ENCODE results near the gene MCF2L.

MCF2L gene

GRCh38 chr13:112953591-112954487, 15.2 kb upstream of the MCF2L start:
- no peak overlapping the region for H2AFZ ChIP-seq (ENCODE audit: low read depth, low read length)
- no peak overlapping the region for H3K4ac ChIP-seq (ENCODE audit: low read depth in 1 of 2, low read length in 2 of 2)
- H4K8ac ChIP-seq (ENCODE audit: low read length): no peak overlapping the region
- H3K14ac ChIP-seq (ENCODE audit: low read length in 2 of 2): peak overlapping the region in 1 of 2 experiments; percentile 4
- no peaks in the 10 kb centered on the region for H3K36me3 ChIP-seq (ENCODE audit: control insufficient read depth in 1 of 2, insufficient read depth in 2 of 2, low read depth in 1 of 2, low read length in 2 of 2)
- 77% methylated on average over 14 of the region's 17 CpGs for WGBS
- H3K4me3 ChIP-seq (ENCODE audit: insufficient read depth in 1 of 2, low read depth in 1 of 2, low read length in 2 of 2): no peak overlapping the region
- H3K27me3 ChIP-seq (ENCODE audit: control insufficient read depth in 1 of 2, insufficient read depth in 1 of 2, low read length in 2 of 2): peaks cover 71 to 98% of the 10 kb centered on the region in 2 experiments
- DNase-seq: no peak
- no peak overlapping the region for H2BK15ac ChIP-seq (ENCODE audit: low read depth, poor library complexity, severe bottlenecking)
- H3K79me1 ChIP-seq (replicated peaks; ENCODE audit: low read length, poor library complexity, severe bottlenecking): no peaks in the 10 kb centered on the region
- H3K23ac ChIP-seq (ENCODE audit: low read length in 2 of 2): no peak overlapping the region
- no peak overlapping the region for H3K9ac ChIP-seq (ENCODE audit: low read length)
- H3K27ac ChIP-seq (ENCODE audit: low read length, poor library complexity, severe bottlenecking): no peak overlapping the region
- H3K4me1 ChIP-seq (ENCODE audit: control insufficient read depth, insufficient read depth, low read depth, low read length): peaks cover 10% of the 10 kb centered on the region
- H2BK5ac ChIP-seq (ENCODE audit: low read depth, low read length, poor library complexity, severe bottlenecking): no peak overlapping the region
- H3K4me2 ChIP-seq (ENCODE audit: low read length, poor library complexity, severe bottlenecking): no peak overlapping the region
- no peak overlapping the region for H2BK12ac ChIP-seq (ENCODE audit: low read length in 2 of 2)
- H3K18ac ChIP-seq (ENCODE audit: low read depth in 1 of 2, low read length in 2 of 2): no peak overlapping the region
- H2AK5ac ChIP-seq (ENCODE audit: low read length, severe bottlenecking): no peak overlapping the region
- H2BK120ac ChIP-seq (ENCODE audit: low read depth, low read length): no peak overlapping the region
- no peak overlapping the region for H4K91ac ChIP-seq (ENCODE audit: low read length)
- H3K9me3 ChIP-seq (ENCODE audit: control insufficient read depth, low read length): no peaks in the 10 kb centered on the region

- no peak overlapping the region for H3K23ac ChIP-seq (ENCODE audit: low read length in 2 of 2)
- 77% methylated on average over 13 of the region's 13 CpGs for WGBS
- no peak for DNase-seq
Observed at GRCh38 chr13:112954488-112955270, 14.3 kb upstream of the MCF2L start.

GRCh38 chr13:112955271-112955937, 13.6 kb upstream of the MCF2L start:
- no peak overlapping the region for H2BK120ac ChIP-seq (ENCODE audit: low read depth, low read length)
- H2BK15ac ChIP-seq (ENCODE audit: low read depth, poor library complexity, severe bottlenecking): no peak overlapping the region
- WGBS: 80% methylated on average over 15 of the region's 15 CpGs
- no peak overlapping the region for H4K8ac ChIP-seq (ENCODE audit: low read length)
- no peaks in the 10 kb centered on the region for H3K79me1 ChIP-seq (replicated peaks; ENCODE audit: low read length, poor library complexity, severe bottlenecking)
- H3K4me1 ChIP-seq (ENCODE audit: control insufficient read depth, insufficient read depth, low read depth, low read length): peaks cover 11% of the 10 kb centered on the region
- peaks cover 84 to 98% of the 10 kb centered on the region in 2 experiments for H3K27me3 ChIP-seq (ENCODE audit: control insufficient read depth in 1 of 2, insufficient read depth in 1 of 2, low read length in 2 of 2)
- no peaks in the 10 kb centered on the region for H3K9me3 ChIP-seq (ENCODE audit: control insufficient read depth, low read length)
- H2BK12ac ChIP-seq (ENCODE audit: low read length in 2 of 2): no peak overlapping the region
- no peak overlapping the region for H3K18ac ChIP-seq (ENCODE audit: low read depth in 1 of 2, low read length in 2 of 2)
- no peak overlapping the region for H3K23ac ChIP-seq (ENCODE audit: low read length in 2 of 2)
- no peak for DNase-seq
- H2BK5ac ChIP-seq (ENCODE audit: low read depth, low read length, poor library complexity, severe bottlenecking): no peak overlapping the region
- H3K27ac ChIP-seq (ENCODE audit: low read length, poor library complexity, severe bottlenecking): no peak overlapping the region
- no peak overlapping the region for H2AK5ac ChIP-seq (ENCODE audit: low read length, severe bottlenecking)
- H3K9ac ChIP-seq (ENCODE audit: low read length): no peak overlapping the region
- H3K4me2 ChIP-seq (ENCODE audit: low read length, poor library complexity, severe bottlenecking): no peak overlapping the region
- no peak overlapping the region for H3K14ac ChIP-seq (ENCODE audit: low read length in 2 of 2)
- H3K4me3 ChIP-seq (ENCODE audit: insufficient read depth in 1 of 2, low read depth in 1 of 2, low read length in 2 of 2): no peak overlapping the region
- no peak overlapping the region for H2AFZ ChIP-seq (ENCODE audit: low read depth, low read length)
- no peak overlapping the region for H4K91ac ChIP-seq (ENCODE audit: low read length)
- H3K4ac ChIP-seq (ENCODE audit: low read depth in 1 of 2, low read length in 2 of 2): no peak overlapping the region
- no peaks in the 10 kb centered on the region for H3K36me3 ChIP-seq (ENCODE audit: control insufficient read depth in 1 of 2, insufficient read depth in 2 of 2, low read depth in 1 of 2, low read length in 2 of 2)

More at GRCh38 chr13:112954488-112955270, 14.3 kb upstream of the MCF2L start:
- no peak overlapping the region for H2BK5ac ChIP-seq (ENCODE audit: low read depth, low read length, poor library complexity, severe bottlenecking)
- no peak overlapping the region for H3K27ac ChIP-seq (ENCODE audit: low read length, poor library complexity, severe bottlenecking)
- H2BK12ac ChIP-seq (ENCODE audit: low read length in 2 of 2): no peak overlapping the region
- H2BK15ac ChIP-seq (ENCODE audit: low read depth, poor library complexity, severe bottlenecking): no peak overlapping the region
- no peak overlapping the region for H2BK120ac ChIP-seq (ENCODE audit: low read depth, low read length)
- no peak overlapping the region for H4K91ac ChIP-seq (ENCODE audit: low read length)
- no peak overlapping the region for H3K4me2 ChIP-seq (ENCODE audit: low read length, poor library complexity, severe bottlenecking)
- H3K9ac ChIP-seq (ENCODE audit: low read length): no peak overlapping the region
- peaks cover 77 to 98% of the 10 kb centered on the region in 2 experiments for H3K27me3 ChIP-seq (ENCODE audit: control insufficient read depth in 1 of 2, insufficient read depth in 1 of 2, low read length in 2 of 2)
- no peaks in the 10 kb centered on the region for H3K36me3 ChIP-seq (ENCODE audit: control insufficient read depth in 1 of 2, insufficient read depth in 2 of 2, low read depth in 1 of 2, low read length in 2 of 2)
- H3K79me1 ChIP-seq (replicated peaks; ENCODE audit: low read length, poor library complexity, severe bottlenecking): no peaks in the 10 kb centered on the region
- no peak overlapping the region for H3K4ac ChIP-seq (ENCODE audit: low read depth in 1 of 2, low read length in 2 of 2)
- no peak overlapping the region for H4K8ac ChIP-seq (ENCODE audit: low read length)
- no peak overlapping the region for H2AFZ ChIP-seq (ENCODE audit: low read depth, low read length)
- no peaks in the 10 kb centered on the region for H3K9me3 ChIP-seq (ENCODE audit: control insufficient read depth, low read length)
- peaks cover 10% of the 10 kb centered on the region for H3K4me1 ChIP-seq (ENCODE audit: control insufficient read depth, insufficient read depth, low read depth, low read length)
- H3K18ac ChIP-seq (ENCODE audit: low read depth in 1 of 2, low read length in 2 of 2): no peak overlapping the region
- H2AK5ac ChIP-seq (ENCODE audit: low read length, severe bottlenecking): no peak overlapping the region
- H3K4me3 ChIP-seq (ENCODE audit: insufficient read depth in 1 of 2, low read depth in 1 of 2, low read length in 2 of 2): no peak overlapping the region
- no peak overlapping the region for H3K14ac ChIP-seq (ENCODE audit: low read length in 2 of 2)

GRCh38 chr13:112955956-112956355, 13.1 kb upstream of the MCF2L start:
- Histone ChIP-seq H2BK5ac (ENCODE audit: low read depth, low read length, poor library complexity, severe bottlenecking) (no peak overlapping the region), H3K4me1 (ENCODE audit: control insufficient read depth, insufficient read depth, low read depth, low read length) (peaks cover 11% of the 10 kb centered on the region), H3K9ac (ENCODE audit: low read length) (no peak overlapping the region), H2BK12ac (ENCODE audit: low read length in 2 of 2) (no peak overlapping the region), H3K36me3 (ENCODE audit: control insufficient read depth in 1 of 2, insufficient read depth in 2 of 2, low read depth in 1 of 2, low read length in 2 of 2) (no peaks in the 10 kb centered on the region), H3K9me3 (ENCODE audit: control insufficient read depth, low read length) (no peaks in the 10 kb centered on the region), H3K14ac (ENCODE audit: low read length in 2 of 2) (no peak overlapping the region), H2AFZ (ENCODE audit: low read depth, low read length) (no peak overlapping the region), H3K4me2 (ENCODE audit: low read length, poor library complexity, severe bottlenecking) (no peak overlapping the region), H3K27me3 (ENCODE audit: control insufficient read depth in 1 of 2, insufficient read depth in 1 of 2, low read length in 2 of 2) (peaks cover 89 to 98% of the 10 kb centered on the region in 2 experiments), H3K4me3 (ENCODE audit: insufficient read depth in 1 of 2, low read depth in 1 of 2, low read length in 2 of 2) (no peak overlapping the region), H3K4ac (ENCODE audit: low read depth in 1 of 2, low read length in 2 of 2) (no peak overlapping the region), H3K27ac (ENCODE audit: low read length, poor library complexity, severe bottlenecking) (no peak overlapping the region), H3K23ac (ENCODE audit: low read length in 2 of 2) (no peak overlapping the region), H4K8ac (ENCODE audit: low read length) (no peak overlapping the region), H3K79me1 (replicated peaks; ENCODE audit: low read length, poor library complexity, severe bottlenecking) (no peaks in the 10 kb centered on the region), H2BK15ac (ENCODE audit: low read depth, poor library complexity, severe bottlenecking) (no peak overlapping the region), H4K91ac (ENCODE audit: low read length) (no peak overlapping the region), H3K18ac (ENCODE audit: low read depth in 1 of 2, low read length in 2 of 2) (no peak overlapping the region), H2AK5ac (ENCODE audit: low read length, severe bottlenecking) (no peak overlapping the region), H2BK120ac (ENCODE audit: low read depth, low read length) (no peak overlapping the region)
- DNase-seq: no peak
- 86% methylated on average over 11 of the region's 11 CpGs for WGBS

Measured in mesenchymal stem cell (in vitro differentiated cells and primary cell).